T-cell (primary cell): ENCODE data around the gene ADGRD1. TPM values are rescaled to one million over a fixed set of nuclear protein-coding genes. Genes with fewer than 3 reads are reported as not detected.
A peak's percentile ranks its signal among the peaks of the same experiment; 100 is the strongest.

ENCODE experiments used
- ATAC-seq, 4 experiments: fragments of 200-7000 bp in 3 of 4; fragments of 150-1000 bp in 1 of 4; cut with Tn5 transposase; replicated peaks in 1 of 4; 1 replicate in 3 of 4; 2 replicates in 1 of 4; pipeline ENCODE4 v1.10.0; 2021; ENCODE audit warnings: moderate library complexity in 3 of 4, mild to moderate bottlenecking in 2 of 4, moderate number of reproducible peaks in 1 of 4
- CTCF ChIA-PET, 2 donors: fragments of 300-600 bp; sonication (Branson Sonifier 250); formaldehyde crosslinking; loops; one replicate each; lab custom pipeline; 2022; ENCODE audit warnings: antibody characterized with exemption in 2 of 2; lab: Charles Lee
- POLR2A ChIA-PET, 2 donors: fragments of 300-600 bp; sonication (Branson Sonifier 250); formaldehyde crosslinking; loops; one replicate each; lab custom pipeline; 2022; ENCODE audit warnings: antibody characterized with exemption in 2 of 2; lab: Charles Lee
- DNase-seq, 35 experiments: peaks; one replicate each; pipeline versions ENCODE4 v3.0.0 to v3.0.0-alpha.2; 2013 to 2023
- H3K27ac ChIP-seq: one replicate; pipeline ENCODE4 v1.5.1; 2013; ENCODE audit warnings: low read length
- H3K27me3 ChIP-seq, 2 experiments: replicated peaks in 1 of 2; 1 replicate in 1 of 2; 2 replicates in 1 of 2; pipeline versions ENCODE4 v1.6.1 to v1.7.0; 2013; ENCODE audit warnings: low read length in 1 of 2, mixed read lengths in 1 of 2; ENCODE audit not compliant: control insufficient read depth in 2 of 2, insufficient read depth in 2 of 2; ENCODE audit errors: extremely low read depth in 1 of 2
- H3K36me3 ChIP-seq, 2 donors: 1 replicate in 1 of 2; 2 replicates in 1 of 2; pipeline versions ENCODE4 v1.6.1 to v1.7.0; 2013; ENCODE audit warnings: low read length in 1 of 2; ENCODE audit not compliant: control insufficient read depth in 2 of 2, insufficient read depth in 1 of 2; ENCODE audit errors: extremely low read depth in 1 of 2
- H3K4me1 ChIP-seq, 2 experiments: 1 replicate in 1 of 2; 2 replicates in 1 of 2; pipeline versions ENCODE4 v1.6.1 to v1.7.0; 2013; ENCODE audit warnings: low read length in 2 of 2, mixed read lengths in 1 of 2; ENCODE audit not compliant: insufficient read depth in 2 of 2, control insufficient read depth in 1 of 2; ENCODE audit errors: extremely low read depth in 1 of 2
- H3K4me3 ChIP-seq, 2 donors: 1 replicate in 1 of 2; 2 replicates in 1 of 2; pipeline versions ENCODE4 v1.5.1 to v1.7.0; 2013; ENCODE audit warnings: mild to moderate bottlenecking in 2 of 2, low read length in 1 of 2, moderate library complexity in 1 of 2; ENCODE audit not compliant: control insufficient read depth in 1 of 2; ENCODE audit errors: extremely low read depth in 1 of 2
- H3K9me3 ChIP-seq: 2 replicates; pipeline ENCODE4 v1.7.0; 2013
- H3K27ac Mint-ChIP-seq, 2 donors: one replicate each; pipeline ENCODE4 v1.8.0; 2020 to 2021; ENCODE audit warnings: mild to moderate bottlenecking in 2 of 2, mixed read lengths in 2 of 2
- H3K27me3 Mint-ChIP-seq, 2 donors: one replicate each; pipeline ENCODE4 v1.8.0; 2021 to 2022; ENCODE audit warnings: mixed read lengths in 2 of 2
- H3K36me3 Mint-ChIP-seq: one replicate; pipeline ENCODE4 v1.8.0; 2021; ENCODE audit warnings: mixed read lengths
- H3K4me1 Mint-ChIP-seq, 3 donors: one replicate each; pipeline ENCODE4 v1.8.0; 2020 to 2022; ENCODE audit warnings: mixed read lengths in 3 of 3, mild to moderate bottlenecking in 1 of 3
- H3K4me3 Mint-ChIP-seq, 3 donors: one replicate each; pipeline ENCODE4 v1.8.0; 2020 to 2022; ENCODE audit warnings: mild to moderate bottlenecking in 3 of 3, mixed read lengths in 3 of 3, moderate library complexity in 3 of 3
- H3K9me3 Mint-ChIP-seq, 3 donors: one replicate each; pipeline ENCODE4 v1.8.0; 2020 to 2022; ENCODE audit warnings: mixed read lengths in 3 of 3
- WGBS: methylation state at CpG from one replicate; pipeline ENCODE4 v1.1.5; 2013; ENCODE audit warnings: missing lambda C conversion rate; ENCODE audit not compliant: insufficient coverage; 5-methylcytosine and 5-hydroxymethylcytosine counted together
- total RNA-seq, 35 experiments: library from RNA in 6 of 35; stranded (reverse) in 6 of 35; fragments of 120-200 nt in 1 of 35; gene quantifications; one replicate each; pipeline versions ENCODE4 v1.2.1 to v1.2.4 and lab custom pipeline; 2013 to 2026

Gene ADGRD1
- total RNA-seq, 5 donors from 2014 or later (not counting 1 experiment from before 2014, with no cell fraction given): 0.29 to 1.1 (median 0.43) TPM; not detected in 1

DNA sequence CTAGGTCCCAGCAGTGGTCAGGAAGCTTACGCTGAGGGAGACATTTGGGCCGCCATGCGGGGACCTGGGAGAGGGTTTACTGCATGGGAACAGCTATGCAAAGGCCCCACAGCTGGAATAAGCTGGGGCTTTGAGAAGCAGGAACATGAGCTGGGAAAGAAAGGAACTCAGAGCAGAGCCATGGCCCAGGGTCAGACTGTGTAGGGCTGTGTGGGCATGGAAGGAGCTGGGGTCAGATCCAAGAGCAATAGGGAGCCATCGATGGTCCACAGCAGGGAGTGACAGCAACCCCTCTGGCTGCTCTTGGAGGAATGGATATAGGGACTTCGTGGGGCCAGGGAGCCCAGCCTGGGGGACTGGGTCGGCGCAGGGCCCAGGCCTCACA is 151.6 kb downstream of the ADGRD1 start:
- ATAC-seq (no peak), DNase-seq (no peak)
- no peaks in the 10 kb centered on the region for H3K36me3 ChIP-seq
- H3K27me3 ChIP-seq: peaks cover 0 to 47% of the 10 kb centered on the region in 2 experiments
- peak overlapping the region in 1 of 2 donors; percentile 7 for H3K4me3 ChIP-seq
- ChIA-PET CTCF (interaction anchor here (1.0 to 4.7 kb wide), 13 partner anchors 9 to 895 kb away, joined by 3 to 43 read pairs (median 4); no protein-coding TSS in a partner anchor), POLR2A (no interaction called here)
- WGBS: 90% methylated on average over 5 of the region's 7 CpGs
- Mint-ChIP-seq H3K27ac (no peak overlapping the region), H3K36me3 (no peaks in the 10 kb centered on the region), H3K4me3 (peak overlapping the region in 2 of 3 donors; percentile 66 to 79), H3K4me1 (peaks cover 19 to 23% (median 19%) of the 10 kb centered on the region in 3 donors), H3K9me3 (peaks cover 0 to 10% (median 2%) of the 10 kb centered on the region in 3 donors), H3K27me3 (peaks cover 0 to 7% of the 10 kb centered on the region in 2 donors)
- H3K4me1 ChIP-seq: peaks cover 6 to 24% of the 10 kb centered on the region in 2 experiments
- no peaks in the 10 kb centered on the region for H3K9me3 ChIP-seq
- no peak overlapping the region for H3K27ac ChIP-seq

DNA sequence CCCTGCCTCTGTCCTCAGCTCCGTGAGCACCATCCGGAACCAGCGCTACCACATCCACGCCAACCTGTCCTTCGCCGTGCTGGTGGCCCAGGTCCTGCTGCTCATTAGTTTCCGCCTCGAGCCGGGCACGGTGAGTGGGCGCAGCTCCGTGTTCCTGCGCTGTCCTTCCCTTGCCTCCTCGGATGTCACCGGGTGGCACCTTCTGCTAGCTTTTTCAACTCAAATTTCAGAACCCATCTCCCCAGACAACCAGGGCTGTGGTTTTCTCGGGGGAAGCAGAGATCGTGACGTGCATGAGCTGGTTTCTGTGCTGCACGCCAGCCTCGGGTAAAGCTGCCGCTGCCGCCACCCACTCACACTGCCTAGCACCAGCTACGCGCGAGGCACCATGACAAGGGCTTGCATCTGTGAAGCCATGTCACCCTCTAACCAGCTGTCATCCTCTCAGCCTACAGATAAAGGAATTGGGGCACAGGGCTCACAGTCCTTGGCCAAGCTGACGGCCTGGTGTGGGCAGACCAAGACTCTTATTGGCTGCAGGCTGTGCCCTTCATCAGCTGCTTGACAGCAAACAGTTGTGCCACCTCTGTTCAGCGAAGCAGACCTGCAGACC is 152.1 kb downstream of the ADGRD1 start:
- ATAC-seq (peak; percentile 67 to 90 (median 74)), DNase-seq (peak; percentile 9 to 72 (median 50))
- Mint-ChIP-seq H3K4me1 (peaks cover 19 to 23% (median 19%) of the 10 kb centered on the region in 3 donors), H3K27me3 (peaks cover 0 to 6% of the 10 kb centered on the region in 2 donors), H3K36me3 (no peaks in the 10 kb centered on the region), H3K4me3 (peak overlapping the region; percentile 66 to 79 (median 73)), H3K9me3 (peaks cover 0 to 10% (median 2%) of the 10 kb centered on the region in 3 donors), H3K27ac (peak overlapping the region; percentile 6 to 24)
- H3K27ac ChIP-seq: no peak overlapping the region
- CTCF ChIA-PET: interaction anchor here (0.6 to 4.7 kb wide), 12 partner anchors 9 to 1854 kb away, joined by 3 to 43 read pairs (median 4); no protein-coding TSS in a partner anchor
- WGBS: 11% methylated on average over 27 of the region's 27 CpGs
- H3K36me3 ChIP-seq: no peaks in the 10 kb centered on the region
- H3K9me3 ChIP-seq: no peaks in the 10 kb centered on the region
- peak overlapping the region; percentile 7 to 15 for H3K4me3 ChIP-seq
- H3K27me3 ChIP-seq: peaks cover 0 to 47% of the 10 kb centered on the region in 2 experiments
- POLR2A ChIA-PET: no interaction called here
- H3K4me1 ChIP-seq: peaks cover 6 to 24% of the 10 kb centered on the region in 2 experiments

DNA sequence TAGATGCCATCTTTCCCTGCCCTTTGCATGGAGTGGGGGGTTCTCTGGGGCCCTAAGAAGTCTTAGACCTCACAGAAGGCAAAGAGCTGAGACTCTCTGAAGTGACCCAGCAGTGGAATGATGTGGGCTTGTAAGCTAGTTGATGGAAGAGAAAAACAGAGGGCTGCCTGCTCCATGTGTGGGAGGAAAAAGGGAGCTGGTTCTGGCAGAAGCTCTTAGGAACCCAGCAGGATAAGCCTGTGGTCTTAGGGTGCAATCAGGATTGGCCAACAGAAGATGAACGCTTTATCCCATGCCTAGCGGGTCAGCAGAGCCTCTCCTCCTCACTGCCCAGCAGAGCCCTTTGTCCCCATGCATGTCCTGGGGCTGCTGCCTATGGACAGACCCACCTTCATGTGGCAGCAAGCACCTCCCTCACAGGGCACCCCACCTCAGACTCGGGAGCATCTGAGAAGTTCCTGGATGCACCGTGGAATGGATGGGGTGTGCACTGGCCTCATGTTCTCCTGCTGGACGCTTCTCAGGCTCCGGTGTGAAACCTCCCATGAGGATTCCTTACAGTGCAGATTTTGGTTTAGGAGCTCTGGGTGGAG is 152.7 kb downstream of the ADGRD1 start:
- Histone ChIP-seq H3K4me3 (no peak overlapping the region), H3K9me3 (no peaks in the 10 kb centered on the region), H3K36me3 (no peaks in the 10 kb centered on the region), H3K27ac (no peak overlapping the region), H3K27me3 (peaks cover 0 to 47% of the 10 kb centered on the region in 2 experiments), H3K4me1 (peaks cover 6 to 24% of the 10 kb centered on the region in 2 experiments)
- ChIA-PET POLR2A (interaction anchor here in 1 of 2 donors (0.5 kb wide), 1 partner anchor 977 kb away, joined by 8 read pairs; no protein-coding TSS in a partner anchor), CTCF (interaction anchor here (0.6 to 4.7 kb wide), 11 partner anchors 8 to 1853 kb away, joined by 3 to 43 read pairs (median 4); no protein-coding TSS in a partner anchor)
- peak overlapping the region in 1 of 3 donors; percentile 79 for H3K4me3 Mint-ChIP-seq
- H3K27me3 Mint-ChIP-seq: peaks cover 0 to 5% of the 10 kb centered on the region in 2 donors
- WGBS: 88% methylated on average over 6 of the region's 6 CpGs
- peaks cover 19 to 23% (median 19%) of the 10 kb centered on the region in 3 donors for H3K4me1 Mint-ChIP-seq
- ATAC-seq (no peak), DNase-seq (peak in 1 of 35 experiments; percentile 3)
- H3K36me3 Mint-ChIP-seq: no peaks in the 10 kb centered on the region
- H3K27ac Mint-ChIP-seq: no peak overlapping the region
- peaks cover 0 to 10% (median 2%) of the 10 kb centered on the region in 3 donors for H3K9me3 Mint-ChIP-seq

DNA sequence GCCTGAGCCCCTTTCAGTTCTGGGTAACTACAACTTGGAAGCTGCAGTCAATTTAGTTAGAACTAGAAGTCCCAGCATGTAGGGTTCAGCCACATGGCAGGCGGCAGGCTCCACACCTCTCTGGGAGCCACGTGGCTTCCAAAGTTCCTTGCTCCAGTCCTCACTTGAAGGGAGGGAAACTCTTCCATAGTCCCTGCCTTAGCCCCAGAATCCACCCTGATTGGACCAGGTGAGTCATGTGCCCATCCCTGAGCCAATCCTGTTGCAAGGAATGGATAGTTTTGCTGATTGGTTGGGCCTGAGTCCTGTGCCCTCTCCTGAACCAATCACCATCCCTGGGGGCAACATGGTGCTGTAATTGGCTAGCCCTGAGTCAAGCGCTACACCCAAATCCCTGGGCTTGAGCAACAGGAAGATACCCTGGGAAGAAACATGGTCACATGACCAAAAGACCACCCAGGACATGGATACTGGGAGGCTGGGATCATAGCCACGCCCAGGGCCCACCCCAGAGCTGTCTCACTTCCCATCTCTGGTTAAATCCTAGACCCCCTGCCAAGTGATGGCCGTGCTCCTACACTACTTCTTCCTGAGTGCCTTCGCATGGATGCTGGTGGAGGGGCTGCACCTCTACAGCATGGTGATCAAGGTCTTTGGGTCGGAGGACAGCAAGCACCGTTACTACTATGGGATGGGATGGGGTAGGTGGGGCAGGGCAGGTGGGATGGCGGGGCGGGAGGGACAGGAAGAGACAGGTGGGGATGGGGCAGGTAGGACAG is 154.7 kb downstream of the ADGRD1 start:
- H3K9me3 Mint-ChIP-seq: peaks cover 0 to 10% (median 2%) of the 10 kb centered on the region in 3 donors
- POLR2A ChIA-PET: no interaction called here

DNA sequence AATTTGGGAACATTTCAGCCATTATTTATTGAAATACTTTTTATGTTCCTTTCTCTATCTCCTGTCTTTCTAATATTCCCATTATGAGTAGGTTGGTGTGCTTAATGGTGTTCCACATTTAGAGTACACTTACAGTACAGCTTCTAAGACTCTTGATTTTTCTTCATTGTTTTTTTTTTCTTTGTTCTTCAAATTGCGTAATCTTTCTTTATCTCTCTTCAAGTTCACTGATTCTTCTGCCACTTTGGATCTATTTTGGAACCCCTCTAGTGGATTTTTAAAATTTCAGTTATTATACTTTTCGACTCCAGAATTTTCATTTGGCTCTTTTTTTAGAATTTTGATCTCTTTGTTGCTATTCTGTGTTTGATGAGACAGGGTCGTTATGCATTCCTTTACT is 157.7 kb downstream of the ADGRD1 start:
- Histone ChIP-seq H3K36me3 (no peaks in the 10 kb centered on the region), H3K9me3 (no peaks in the 10 kb centered on the region), H3K4me3 (no peak overlapping the region), H3K27me3 (peaks cover 0 to 38% of the 10 kb centered on the region in 2 experiments), H3K4me1 (peaks cover under 1 to 3% of the 10 kb centered on the region in 2 experiments), H3K27ac (no peak overlapping the region)
- WGBS: no CpG with 5 or more reads among the region's 3 CpGs
- no peak for DNase-seq
- H3K4me1 Mint-ChIP-seq: peaks cover 0 to 4% (median 2%) of the 10 kb centered on the region in 3 donors
- no peaks in the 10 kb centered on the region for H3K36me3 Mint-ChIP-seq
- H3K27ac Mint-ChIP-seq: no peak overlapping the region
- peaks cover 0 to 10% (median 2%) of the 10 kb centered on the region in 3 donors for H3K9me3 Mint-ChIP-seq
- no peak for ATAC-seq
- no peak overlapping the region for H3K4me3 Mint-ChIP-seq
- H3K27me3 Mint-ChIP-seq: peaks cover 9 to 24% of the 10 kb centered on the region in 2 donors
- ChIA-PET POLR2A (no interaction called here), CTCF (no interaction called here)

More for the DNA sequence above, 154.7 kb downstream of the ADGRD1 start:
- no peak overlapping the region for H3K4me3 Mint-ChIP-seq
- Histone ChIP-seq H3K4me3 (no peak overlapping the region), H3K4me1 (peaks cover 6 to 24% of the 10 kb centered on the region in 2 experiments), H3K36me3 (no peaks in the 10 kb centered on the region), H3K27me3 (peaks cover 0 to 41% of the 10 kb centered on the region in 2 experiments), H3K27ac (no peak overlapping the region), H3K9me3 (no peaks in the 10 kb centered on the region)
- H3K27ac Mint-ChIP-seq: no peak overlapping the region
- no peaks in the 10 kb centered on the region for H3K36me3 Mint-ChIP-seq
- ATAC-seq (no peak), DNase-seq (no peak)
- CTCF ChIA-PET: no interaction called here
- H3K4me1 Mint-ChIP-seq: peaks cover 19 to 20% (median 19%) of the 10 kb centered on the region in 3 donors
- peaks cover 0 to 5% of the 10 kb centered on the region in 2 donors for H3K27me3 Mint-ChIP-seq
- WGBS: 90% methylated on average over 8 of the region's 10 CpGs

DNA sequence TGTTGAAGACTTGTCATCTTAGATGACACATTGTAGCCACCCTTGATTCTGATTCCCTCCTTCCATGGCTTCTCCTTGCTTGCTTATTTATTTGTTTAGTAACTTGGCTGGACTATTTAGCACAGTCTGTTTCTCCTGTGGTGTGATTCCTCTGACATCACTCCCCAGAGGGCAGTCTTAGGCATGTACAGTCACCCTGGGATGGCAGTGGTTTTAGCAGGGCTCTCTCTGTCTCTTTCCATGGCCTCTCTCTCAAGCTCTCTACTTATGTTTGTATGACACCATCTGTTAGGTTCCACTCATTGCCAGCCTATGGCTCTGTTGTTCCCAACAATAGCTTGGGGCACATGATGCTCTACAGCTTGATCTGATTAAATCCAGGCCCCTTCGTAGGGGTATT is 158.3 kb downstream of the ADGRD1 start:
- H3K27me3 ChIP-seq: peaks cover 0 to 32% of the 10 kb centered on the region in 2 experiments
- ChIA-PET POLR2A (no interaction called here), CTCF (interaction anchor here in 1 of 2 donors (2.8 kb wide), 1 partner anchor 8 kb away, joined by 10 read pairs; no protein-coding TSS in a partner anchor)
- H3K27ac ChIP-seq: no peak overlapping the region
- no peaks in the 10 kb centered on the region for H3K36me3 Mint-ChIP-seq
- H3K9me3 Mint-ChIP-seq: peaks cover 0 to 10% (median 2%) of the 10 kb centered on the region in 3 donors
- peaks cover 9 to 24% of the 10 kb centered on the region in 2 donors for H3K27me3 Mint-ChIP-seq
- no peak overlapping the region for H3K4me3 Mint-ChIP-seq
- H3K9me3 ChIP-seq: no peaks in the 10 kb centered on the region
- no peak for ATAC-seq
- WGBS: 80% methylated on average over 1 of the region's 1 CpG
- H3K4me3 ChIP-seq: no peak overlapping the region
- no peaks in the 10 kb centered on the region for H3K4me1 ChIP-seq
- no peaks in the 10 kb centered on the region for H3K36me3 ChIP-seq
- no peak for DNase-seq
- H3K27ac Mint-ChIP-seq: no peak overlapping the region
- H3K4me1 Mint-ChIP-seq: no peaks in the 10 kb centered on the region
